Activated T-helper 1 cell treated with anti-CD3 and anti-CD28 coated beads, Interleukin-12 subunit alpha, Interleukin-12 subunit beta, Interleukin-2, Interleukin-4 antibody, amounts not matched to agents 30 ng/mL and 10 ng/mL and 1 ng/mL, durations not matched to agents 14 hours and 24 hours and 36 hours (primary cell): Measurements from ENCODE around the gene KIAA0319L. TPM values are rescaled to one million over a fixed set of nuclear protein-coding genes. Genes with fewer than 3 reads are reported as not detected.

Experiments
- DNase-seq: peaks from one replicate; pipeline ENCODE4 v3.0.0; 2021; ENCODE audit warnings: low spot score
- H3K27ac Mint-ChIP-seq: one replicate; pipeline ENCODE4 v1.8.0; 2021; ENCODE audit warnings: mild to moderate bottlenecking, mixed read lengths
- H3K27me3 Mint-ChIP-seq: one replicate; pipeline ENCODE4 v1.8.0; 2022; ENCODE audit warnings: mild to moderate bottlenecking, moderate library complexity, mixed read lengths; ENCODE audit not compliant: insufficient read depth
- H3K36me3 Mint-ChIP-seq: one replicate; pipeline ENCODE4 v1.8.0; 2021; ENCODE audit warnings: low read depth, mixed read lengths
- H3K4me1 Mint-ChIP-seq: one replicate; pipeline ENCODE4 v1.8.0; 2021; ENCODE audit warnings: low read depth, mixed read lengths
- H3K4me3 Mint-ChIP-seq: one replicate; pipeline ENCODE4 v1.8.0; 2021; ENCODE audit warnings: mild to moderate bottlenecking, moderate library complexity, mixed read lengths
- H3K9me3 Mint-ChIP-seq: one replicate; pipeline ENCODE4 v1.8.0; 2021; ENCODE audit warnings: mixed read lengths
- intact Hi-C: fragments of 100-400 bp; cut with micrococcal nuclease; formaldehyde crosslinking; loops from one replicate; pipeline ENCODE4 v1.15.1; 2024
- total RNA-seq: library from RNA; stranded (reverse); gene quantifications from 2 replicates; pipeline ENCODE4 v1.2.3, GENCODE V29; 2022

Gene KIAA0319L
- total RNA-seq, 1 donor from 2014 or later = 43.6 TPM

- Mint-ChIP-seq H3K4me3 (no peak overlapping the region), H3K9me3 (no peaks in the 10 kb centered on the region), H3K4me1 (peaks cover 35% of the 10 kb centered on the region), H3K27me3 (no peaks in the 10 kb centered on the region), H3K36me3 (peaks cover 21% of the 10 kb centered on the region), H3K27ac (no peak overlapping the region)
- DNase-seq = no peak
- intact Hi-C loops = loop anchor here (1.0 kb wide), 2 partner anchors 114 to 209 kb away; no protein-coding TSS in a partner anchor
These were observed 7.9 kb upstream of the KIAA0319L start for GRCh38 chr1:35564884-35565741.

- DNase-seq = peak; percentile 69
- Mint-ChIP-seq H3K9me3 (no peaks in the 10 kb centered on the region), H3K27ac (no peak overlapping the region), H3K36me3 (peaks cover 25% of the 10 kb centered on the region), H3K27me3 (no peaks in the 10 kb centered on the region), H3K4me1 (peaks cover 42% of the 10 kb centered on the region), H3K4me3 (peak overlapping the region; percentile 3)
- intact Hi-C loops = loop anchor here (1.0 kb wide), 2 partner anchors 113 to 210 kb away; no protein-coding TSS in a partner anchor
These were observed 7.1 kb upstream of the KIAA0319L start for GRCh38 chr1:35564037-35564883.

- intact Hi-C loops = no loop called here
- peaks cover 24% of the 10 kb centered on the region for H3K36me3 Mint-ChIP-seq
- no peak for DNase-seq
- no peaks in the 10 kb centered on the region for H3K9me3 Mint-ChIP-seq
- H3K27ac Mint-ChIP-seq = no peak overlapping the region
- peaks cover 50% of the 10 kb centered on the region for H3K4me1 Mint-ChIP-seq
- H3K27me3 Mint-ChIP-seq = no peaks in the 10 kb centered on the region
- H3K4me3 Mint-ChIP-seq = peak overlapping the region; percentile 25
These were observed 6.0 kb upstream of the KIAA0319L start for GRCh38 chr1:35563166-35563565.

- DNase-seq = no peak
- Mint-ChIP-seq H3K27me3 (no peaks in the 10 kb centered on the region), H3K4me1 (peaks cover 53% of the 10 kb centered on the region), H3K4me3 (peak overlapping the region; percentile 41), H3K36me3 (peaks cover 24% of the 10 kb centered on the region), H3K27ac (no peak overlapping the region), H3K9me3 (no peaks in the 10 kb centered on the region)
- intact Hi-C loops = no loop called here
These were observed 4.9 kb upstream of the KIAA0319L start for GRCh38 chr1:35561972-35562680.

GRCh38 chr1:35561297-35561971 is 4.2 kb upstream of the KIAA0319L start:
- peak overlapping the region; percentile 41 for H3K4me3 Mint-ChIP-seq
- no peaks in the 10 kb centered on the region for H3K27me3 Mint-ChIP-seq
- H3K36me3 Mint-ChIP-seq = peaks cover 19% of the 10 kb centered on the region
- H3K9me3 Mint-ChIP-seq = no peaks in the 10 kb centered on the region
- H3K4me1 Mint-ChIP-seq = peaks cover 56% of the 10 kb centered on the region
- H3K27ac Mint-ChIP-seq = no peak overlapping the region
- DNase-seq = no peak
- intact Hi-C loops = no loop called here

- Mint-ChIP-seq H3K4me1 (peaks cover 65% of the 10 kb centered on the region), H3K4me3 (peak overlapping the region; percentile 98), H3K27me3 (no peaks in the 10 kb centered on the region), H3K9me3 (no peaks in the 10 kb centered on the region), H3K27ac (peak overlapping the region; percentile 96), H3K36me3 (peaks cover 19% of the 10 kb centered on the region)
- no peak for DNase-seq
- intact Hi-C loops = no loop called here
These were observed 3.3 kb upstream of the KIAA0319L start for GRCh38 chr1:35560256-35561225.

- H3K4me3 Mint-ChIP-seq = peak overlapping the region; percentile 98
- H3K36me3 Mint-ChIP-seq = peaks cover 23% of the 10 kb centered on the region
- no peak for DNase-seq
- no peaks in the 10 kb centered on the region for H3K27me3 Mint-ChIP-seq
- intact Hi-C loops = loop anchor here (5.0 to 10.0 kb wide), 3 partner anchors 83 to 705 kb away; partner anchors contain the start of genes AGO3, PSMB2 and SMIM12
- peaks cover 71% of the 10 kb centered on the region for H3K4me1 Mint-ChIP-seq
- peak overlapping the region; percentile 96 for H3K27ac Mint-ChIP-seq
- H3K9me3 Mint-ChIP-seq = no peaks in the 10 kb centered on the region
These were observed 2.2 kb upstream of the KIAA0319L start for GRCh38 chr1:35559317-35559944.

- DNase-seq = no peak
- Mint-ChIP-seq H3K36me3 (peaks cover 21% of the 10 kb centered on the region), H3K4me1 (peaks cover 69% of the 10 kb centered on the region), H3K27ac (peak overlapping the region; percentile 96), H3K27me3 (no peaks in the 10 kb centered on the region), H3K9me3 (no peaks in the 10 kb centered on the region), H3K4me3 (peak overlapping the region; percentile 98)
- intact Hi-C loops = loop anchor here (5.0 to 10.0 kb wide), 3 partner anchors 84 to 704 kb away; partner anchors contain the start of genes AGO3, PSMB2 and SMIM12
These were observed 1.4 kb upstream of the KIAA0319L start for GRCh38 chr1:35558374-35559316.

- peak within 1 kb of the TSS; percentile 96 for H3K27ac Mint-ChIP-seq
- H3K27me3 Mint-ChIP-seq = no peaks in the 10 kb centered on the region
- DNase-seq = peak; percentile 94
- peaks cover 71% of the 10 kb centered on the region for H3K4me1 Mint-ChIP-seq
- peak within 1 kb of the TSS; percentile 98 for H3K4me3 Mint-ChIP-seq
- intact Hi-C loops = loop anchor here (1.0 to 10.0 kb wide), 8 partner anchors 19 to 703 kb away; partner anchors contain the start of genes AGO3, PSMB2, SFPQ and SMIM12
- H3K9me3 Mint-ChIP-seq = no peaks in the 10 kb centered on the region
- peaks cover 25% of the 10 kb centered on the region for H3K36me3 Mint-ChIP-seq
These were observed 589 bp upstream of the KIAA0319L start, which contains the start of gene NCDN for GRCh38 chr1:35557611-35558373. NCDN (plus strand) TSS chr1:35557799; CDS start chr1:35558191, 392 bp downstream.
